K562 (cell line): ENCODE results near the gene CCM2. TPM values are rescaled to one million over a fixed set of nuclear protein-coding genes. Genes with fewer than 3 reads are reported as not detected.

Experiments used
- ATAC-seq: fragments of 200-7000 bp; cut with Tn5 transposase; 3 replicates; pipeline ENCODE4 v1.9.1; 2020; ENCODE audit warnings: moderate library complexity
- BruUV-seq: library from RNA; stranded (reverse); fragments of 400-500 nt; replicated peaks from 2 replicates; lab custom pipeline; 2021; lab: Mats Ljungman, UMichigan
- CTCF ChIA-PET: fragments of 300-600 bp; formaldehyde crosslinking; extraction: SDS; loops from one replicate; lab custom pipeline; 2021; ENCODE audit warnings: low intra/inter-chr PET ratio; lab: Yijun Ruan, JAX
- POLR2A ChIA-PET: fragments of 300-600, 350-650 bp; sonication (Branson Sonifier 250); formaldehyde crosslinking; extraction: SDS; loops from one replicate; lab custom pipeline; 2021; ENCODE audit warnings: antibody characterized with exemption, inconsistent platforms; lab: Yijun Ruan, JAX
- DNase-seq, 4 experiments: peaks; one replicate each; pipeline versions ENCODE4 v3.0.0 to v3.0.0-alpha.2; 2011 to 2018; ENCODE audit warnings: low spot score in 3 of 4, mixed read lengths in 3 of 4; ENCODE audit errors: extremely low read depth in 1 of 4
- FAIRE-seq: peaks from 2 replicates; lab custom pipeline; 2011; peaks lifted over from hg19 to GRCh38; lab: Jason Lieb, UNC
- H2AFZ ChIP-seq: 2 replicates; pipeline ENCODE4 v1.6.0; 2011; ENCODE audit warnings: low read depth, low read length, control low read depth, inconsistent platforms
- H3K27ac ChIP-seq: fragments of 200-600 bp; 3 replicates; pipeline ENCODE4 v1.8.0; 2011; ENCODE audit warnings: low read depth, mild to moderate bottlenecking, control low read depth, inconsistent platforms, low read length, moderate library complexity, mixed read lengths; ENCODE audit errors: extremely low read depth
- H3K27me3 ChIP-seq, 2 experiments: fragments of 300-600 bp in 1 of 2; 2 replicates in 1 of 2; 3 replicates in 1 of 2; pipeline versions ENCODE4 v1.6.0 to v1.8.0; 2011; ENCODE audit warnings: inconsistent platforms in 2 of 2, low read length in 2 of 2, mild to moderate bottlenecking in 1 of 2, mixed read lengths in 1 of 2, moderate library complexity in 1 of 2; ENCODE audit not compliant: control insufficient read depth in 2 of 2, insufficient read depth in 2 of 2
- H3K36me3 ChIP-seq: fragments of 300-600 bp; 3 replicates; pipeline ENCODE4 v1.8.0; 2011; ENCODE audit warnings: mild to moderate bottlenecking, low read length, inconsistent platforms; ENCODE audit not compliant: control insufficient read depth, insufficient read depth
- H3K4me1 ChIP-seq, 2 experiments: fragments of 200-600 bp in 1 of 2; replicated peaks in 1 of 2; 2 replicates in 1 of 2; 3 replicates in 1 of 2; pipeline versions ENCODE4 v1.5.1 to v1.8.0; 2011; ENCODE audit warnings: inconsistent platforms in 2 of 2, low read length in 2 of 2, mild to moderate bottlenecking in 1 of 2, mixed read lengths in 1 of 2, moderate library complexity in 1 of 2; ENCODE audit not compliant: control insufficient read depth in 2 of 2, insufficient read depth in 2 of 2
- H3K4me2 ChIP-seq: 2 replicates; pipeline ENCODE4 v1.6.1; 2011; ENCODE audit warnings: low read length, control low read depth, inconsistent platforms, mixed read lengths; ENCODE audit not compliant: insufficient read depth
- H3K4me3 ChIP-seq: fragments of 200-600 bp; sonication (generic), shearing (Covaris generic); 2 replicates; pipeline ENCODE4 v1.5.1; 2016; ENCODE audit warnings: control low read depth, inconsistent platforms
- H3K79me2 ChIP-seq: fragments of 200-600 bp; 3 replicates; pipeline ENCODE4 v1.8.0; 2011; ENCODE audit warnings: low read length, inconsistent platforms; ENCODE audit not compliant: control insufficient read depth, insufficient read depth
- H3K9ac ChIP-seq, 2 experiments: 2 replicates each; pipeline versions ENCODE4 v1.6.0 to v1.6.1; 2011; ENCODE audit warnings: low read depth in 2 of 2, low read length in 2 of 2, control low read depth in 1 of 2, inconsistent platforms in 1 of 2, mild to moderate bottlenecking in 1 of 2, mixed read lengths in 1 of 2; ENCODE audit not compliant: insufficient read depth in 1 of 2
- H3K9me1 ChIP-seq: one replicate; pipeline ENCODE4 v1.6.0; 2011; ENCODE audit warnings: inconsistent platforms, mild to moderate bottlenecking, low read length, moderate library complexity; ENCODE audit not compliant: control insufficient read depth, insufficient read depth
- H3K9me3 ChIP-seq: replicated peaks from 2 replicates; pipeline ENCODE4 v1.5.1; 2011; ENCODE audit warnings: low read depth, low read length, inconsistent platforms; ENCODE audit not compliant: control insufficient read depth, insufficient read depth
- H4K20me1 ChIP-seq: replicated peaks from 2 replicates; pipeline ENCODE4 v1.6.1; 2011; ENCODE audit warnings: low read length, inconsistent platforms, mixed read lengths; ENCODE audit not compliant: control insufficient read depth, insufficient read depth
- ADNP ChIP-seq: fragments of 200-800 bp; sonication (Bioruptor generic); IDR thresholded peaks from 2 replicates; pipeline ENCODE4 v1.6.1; 2016; ENCODE audit warnings: missing genetic modification characterization, missing compliant biosample characterization
- CREBBP ChIP-seq: IDR thresholded peaks from one replicate; pipeline ENCODE4 v1.6.1; 2012; ENCODE audit warnings: low read depth, mild to moderate bottlenecking, control low read depth, inconsistent platforms, low read length
- EGR1 ChIP-seq: fragments of 450-650 bp; conservative IDR thresholded peaks from 2 replicates; pipeline ENCODE4 v1.6.1; 2017; ENCODE audit warnings: mild to moderate bottlenecking
- FOS ChIP-seq: IDR thresholded peaks from 3 replicates; pipeline ENCODE4 v1.6.1; 2011; ENCODE audit not compliant: insufficient read length; ENCODE audit errors: extremely low read depth
- FOXA1 ChIP-seq: fragments of 450-650 bp; IDR thresholded peaks from 2 replicates; pipeline ENCODE4 v1.6.1; 2016; ENCODE audit warnings: mild to moderate bottlenecking, borderline replicate concordance
- HMGN3 ChIP-seq: IDR thresholded peaks from 2 replicates; pipeline ENCODE4 v1.6.1; 2011; ENCODE audit warnings: borderline replicate concordance, low read depth, mild to moderate bottlenecking, mixed read lengths, low read length; ENCODE audit not compliant: insufficient read length; ENCODE audit errors: extremely low read depth
- KDM5B ChIP-seq: fragments of 200-600 bp; sonication (generic); IDR thresholded peaks from 2 replicates; pipeline ENCODE4 v1.6.1; 2012; ENCODE audit warnings: low read depth, mild to moderate bottlenecking, moderate library complexity, low read length, control low read depth, inconsistent platforms; ENCODE audit not compliant: insufficient replicate concordance
- MTA2 ChIP-seq: fragments of 450-650 bp; IDR thresholded peaks from 2 replicates; pipeline ENCODE4 v1.6.1; 2016; ENCODE audit warnings: low read depth
- NCOA6 ChIP-seq: fragments of 450-650 bp; IDR thresholded peaks from 2 replicates; pipeline ENCODE4 v1.6.1; 2017; ENCODE audit warnings: mild to moderate bottlenecking
- NFYB ChIP-seq: IDR thresholded peaks from 2 replicates; pipeline ENCODE4 v1.6.1; 2011; ENCODE audit warnings: mild to moderate bottlenecking, moderate library complexity; ENCODE audit not compliant: insufficient read length; ENCODE audit errors: extremely low read depth
- PBX2 ChIP-seq, 2 experiments: IDR thresholded peaks in 1 of 2; conservative IDR thresholded peaks in 1 of 2; 2 replicates each; pipeline ENCODE4 v1.6.1; 2016; ENCODE audit warnings: low read depth in 2 of 2, mild to moderate bottlenecking in 1 of 2, missing compliant biosample characterization in 1 of 2, missing genetic modification characterization in 1 of 2, moderate library complexity in 1 of 2
- PHF21A ChIP-seq: fragments of 450-650 bp; IDR thresholded peaks from 2 replicates; pipeline ENCODE4 v1.6.1; 2017; ENCODE audit warnings: low read depth, borderline replicate concordance
- RAD21 ChIP-seq, 2 experiments: fragments of 250-450 bp in 1 of 2; fragments of 450-650 bp in 1 of 2; sonication (Bioruptor Pico) in 1 of 2; formaldehyde crosslinking in 1 of 2; IDR thresholded peaks in 1 of 2; conservative IDR thresholded peaks in 1 of 2; 2 replicates each; pipeline versions ENCODE4 v1.4.0 to v1.8.0; 2020 to 2022; ENCODE audit warnings: mild to moderate bottlenecking in 2 of 2, moderate library complexity in 1 of 2
- SMARCB1 ChIP-seq: IDR thresholded peaks from 2 replicates; pipeline ENCODE4 v1.6.1; 2011; ENCODE audit warnings: improper control_type of control experiment, low read depth; ENCODE audit not compliant: insufficient read length
- TEAD2 ChIP-seq: fragments of 450-650 bp; IDR thresholded peaks from 2 replicates; pipeline ENCODE4 v1.6.1; 2016; ENCODE audit warnings: missing genetic modification characterization, control low read depth, missing compliant biosample characterization
- ZBTB26 ChIP-seq: fragments of 450-650 bp; formaldehyde crosslinking; IDR thresholded peaks from 2 replicates; pipeline ENCODE4 v1.4.0; 2022; ENCODE audit warnings: missing genetic modification characterization
- ZNF644 ChIP-seq: fragments of 200-800 bp; sonication (Bioruptor generic); IDR thresholded peaks from 2 replicates; pipeline ENCODE4 v1.6.1; 2016; ENCODE audit warnings: low read depth, missing genetic modification characterization, missing compliant biosample characterization
- ZNF668 ChIP-seq: fragments of 250-450 bp; sonication (Bioruptor Pico); IDR thresholded peaks from 2 replicates; pipeline ENCODE4 v1.8.0; 2022; ENCODE audit warnings: mild to moderate bottlenecking, inconsistent platforms
- ZNF77 ChIP-seq: fragments of 250-450 bp; sonication (Bioruptor Pico); IDR thresholded peaks from 2 replicates; pipeline ENCODE4 v1.5.0; 2020
- WGBS: fragments of 100-300 bp; shearing (Covaris generic); methylation state at CpG from one replicate; pipeline ENCODE4 v1.1.6; 2016; ENCODE audit warnings: low coverage, mixed read lengths; ENCODE audit not compliant: insufficient coverage; ENCODE audit errors: missing lambda C conversion rate; 5-methylcytosine and 5-hydroxymethylcytosine counted together
- in situ Hi-C: fragments of 300-500 bp; cut with MboI; formaldehyde crosslinking; loops from 4 replicates; pipeline ENCODE4 v1.15.0; 2018; ENCODE audit warnings: inconsistent platforms, mixed read lengths
- intact Hi-C: fragments of 100-400 bp; cut with micrococcal nuclease; formaldehyde crosslinking; loops from 2 replicates; pipeline ENCODE4 v1.14.2; 2022
- polyA plus RNA-seq, 8 experiments: library from polyadenylated mRNA; depleted of rRNA in 4 of 8; stranded (reverse) in 5 of 8; unstranded in 3 of 8; fragments of >200 nt; fragmentation: Nextera tagmentation in 2 of 8; fragmentation: Illumina TruSeq in 1 of 8; extraction: Ambion mirVana in 2 of 8; extraction: Trizol in 1 of 8; gene quantifications; 2 replicates each; pipeline versions ENCODE4 v1.2.1 to v1.2.3, GENCODE V29; 2011 to 2014; ENCODE audit warnings: inconsistent platforms in 1 of 8, missing spikeins in 1 of 8
- total RNA-seq, 7 experiments: library from RNA; depleted of rRNA in 6 of 7; stranded (reverse); fragments of >200 nt in 6 of 7; fragmentation: Illumina TruSeq in 2 of 7; extraction: Trizol in 2 of 7; gene quantifications; 2 replicates each; pipeline versions ENCODE4 v1.2.1 to v1.2.3, GENCODE V29; 2011 to 2021; ENCODE audit warnings: low replicate concordance in 1 of 7

The CCM2 gene
- total and polyA plus RNA-seq, 9 of the 15 experiments (the other 6 are each of a cell fraction or from before 2014, with no cell fraction given) = 0.41 to 38.6 (median 25.9) TPM

GRCh38 chr7:45092931-45093235 is 92.9 kb downstream of the CCM2 start:
- intact Hi-C loops = no loop called here
- H3K4me3 ChIP-seq = no peak overlapping the region
- peak overlapping the region; percentile 54; the same call in 1 of the 2 replicates for H2AFZ ChIP-seq
- FAIRE-seq = no peak
- no peaks in the 10 kb centered on the region for H3K79me2 ChIP-seq
- DNase-seq = no peak
- H3K36me3 ChIP-seq = no peaks in the 10 kb centered on the region
- in situ Hi-C loops = no loop called here
- H3K9me3 ChIP-seq = no peaks in the 10 kb centered on the region; the same call in none of the 2 replicates
- CTCF ChIA-PET = no interaction called here
- ATAC-seq = no peak
- WGBS = 17% methylated on average over 3 of the region's 3 CpGs
- H3K9me1 ChIP-seq = no peaks in the 10 kb centered on the region
- H3K4me2 ChIP-seq = no peak overlapping the region
- H3K27ac ChIP-seq = no peak overlapping the region
- BruUV-seq = no TSS peak
- H3K4me1 ChIP-seq = peaks cover 2 to 15% of the 10 kb centered on the region in 2 experiments; a peak in 3 of 5 replicates
- 0 out of 2 replicates have a peak, but pooled peaks cover 3% of the 10 kb centered on the region for H4K20me1 ChIP-seq
- H3K9ac ChIP-seq = no peak overlapping the region
- no peaks in the 10 kb centered on the region for H3K27me3 ChIP-seq
- POLR2A ChIA-PET = interaction anchor here (0.6 to 2.3 kb wide), 4 partner anchors 11 to 92 kb away, joined by 3 to 19 read pairs (median 5); partner anchors contain the start of gene TBRG4
- TF ChIP-seq ZNF77 (CRISPR knock-in tag) = no peak
- no peak for TF ChIP-seq RAD21 (CRISPR knock-in tag; conservative IDR thresholded peaks at IDR 0.05 in 1 of 2, IDR thresholded peaks at IDR 0.05 in 1 of 2)
- TF ChIP-seq FOXA1 = no peak
- no peak for TF ChIP-seq NCOA6
- no peak for TF ChIP-seq ZNF644
- TF ChIP-seq MTA2 = no peak
- TF ChIP-seq TEAD2 (tag) = no peak
- no peak for TF ChIP-seq ADNP
- TF ChIP-seq SMARCB1 = no peak
- no peak for TF ChIP-seq ZBTB26 (CRISPR knock-in tag)
- TF ChIP-seq CREBBP = no peak
- no peak for TF ChIP-seq FOS
- TF ChIP-seq ZNF668 (CRISPR knock-in tag) = no peak
- TF ChIP-seq EGR1 = no peak
- TF ChIP-seq PBX2 (CRISPR knock-in tag; IDR thresholded peaks at IDR 0.05; ENCODE audit: low read depth) = no peak
- no peak for TF ChIP-seq PBX2 (tag; conservative IDR thresholded peaks at IDR 0.05; ENCODE audit: low read depth)
- no peak for TF ChIP-seq KDM5B
- TF ChIP-seq NFYB = no peak
- no peak for TF ChIP-seq PHF21A
- TF ChIP-seq HMGN3 = no peak
